ENCODE data around the gene IP6K2. TPM values are rescaled to one million over a fixed set of nuclear protein-coding genes. Genes with fewer than 3 reads are reported as not detected.

The IP6K2 gene
- total RNA-seq, 1 experiment from 2014 or later: 105 TPM

DNA sequence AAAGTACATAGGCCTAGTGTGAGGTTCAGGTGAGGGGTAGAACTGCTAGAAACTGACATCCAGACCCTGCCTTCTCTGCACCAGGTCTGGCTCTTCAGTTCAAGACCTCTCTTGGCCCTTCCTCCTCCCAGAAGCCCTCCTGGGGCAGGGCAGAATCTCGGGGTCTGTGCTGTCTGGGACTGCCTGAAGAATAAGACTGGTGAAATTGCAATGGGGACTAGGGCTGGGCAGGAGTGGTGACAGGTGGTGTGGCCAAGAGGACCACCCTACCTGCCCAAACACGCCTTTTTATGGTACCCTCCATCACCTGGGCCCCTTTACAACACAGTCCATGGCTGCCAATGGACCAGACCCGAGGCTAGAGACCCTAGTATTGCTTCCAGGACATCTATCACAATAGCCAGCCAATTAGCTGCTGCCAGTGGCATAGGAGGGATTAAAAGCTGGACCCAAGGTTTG, 29.8 kb downstream of the IP6K2 start:
- BruUV-seq (replicated peaks): no TSS peak
- H3K36me3 Mint-ChIP-seq (ENCODE audit: insufficient read depth, unreplicated experiment): peaks cover 56% of the 10 kb centered on the region
- DNase-seq: no peak
- TF ChIP-seq, protein P1, sequence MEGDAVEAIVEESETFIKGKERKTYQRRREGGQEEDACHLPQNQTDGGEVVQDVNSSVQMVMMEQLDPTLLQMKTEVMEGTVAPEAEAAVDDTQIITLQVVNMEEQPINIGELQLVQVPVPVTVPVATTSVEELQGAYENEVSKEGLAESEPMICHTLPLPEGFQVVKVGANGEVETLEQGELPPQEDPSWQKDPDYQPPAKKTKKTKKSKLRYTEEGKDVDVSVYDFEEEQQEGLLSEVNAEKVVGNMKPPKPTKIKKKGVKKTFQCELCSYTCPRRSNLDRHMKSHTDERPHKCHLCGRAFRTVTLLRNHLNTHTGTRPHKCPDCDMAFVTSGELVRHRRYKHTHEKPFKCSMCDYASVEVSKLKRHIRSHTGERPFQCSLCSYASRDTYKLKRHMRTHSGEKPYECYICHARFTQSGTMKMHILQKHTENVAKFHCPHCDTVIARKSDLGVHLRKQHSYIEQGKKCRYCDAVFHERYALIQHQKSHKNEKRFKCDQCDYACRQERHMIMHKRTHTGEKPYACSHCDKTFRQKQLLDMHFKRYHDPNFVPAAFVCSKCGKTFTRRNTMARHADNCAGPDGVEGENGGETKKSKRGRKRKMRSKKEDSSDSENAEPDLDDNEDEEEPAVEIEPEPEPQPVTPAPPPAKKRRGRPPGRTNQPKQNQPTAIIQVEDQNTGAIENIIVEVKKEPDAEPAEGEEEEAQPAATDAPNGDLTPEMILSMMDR (IDR thresholded peaks at IDR 0.05; ENCODE audit: unreplicated experiment): no peak
- H3K27me3 Mint-ChIP-seq (ENCODE audit: unreplicated experiment): no peaks in the 10 kb centered on the region
- H3K27ac Mint-ChIP-seq (ENCODE audit: unreplicated experiment): no peak overlapping the region
- H3K9me3 Mint-ChIP-seq (ENCODE audit: low read depth, unreplicated experiment): no peaks in the 10 kb centered on the region
- H3K4me3 Mint-ChIP-seq (ENCODE audit: low read depth, unreplicated experiment): no peak overlapping the region
- H3K4me1 Mint-ChIP-seq (ENCODE audit: low read depth, unreplicated experiment): peaks cover 21% of the 10 kb centered on the region
- intact Hi-C loops (cut with micrococcal nuclease; ENCODE audit: unreplicated experiment): no loop called here
- CTCF ChIA-PET: interaction anchor here (1.7 kb wide), 1 partner anchor 53 kb away, joined by 8 read pairs; no protein-coding TSS in a partner anchor

DNA sequence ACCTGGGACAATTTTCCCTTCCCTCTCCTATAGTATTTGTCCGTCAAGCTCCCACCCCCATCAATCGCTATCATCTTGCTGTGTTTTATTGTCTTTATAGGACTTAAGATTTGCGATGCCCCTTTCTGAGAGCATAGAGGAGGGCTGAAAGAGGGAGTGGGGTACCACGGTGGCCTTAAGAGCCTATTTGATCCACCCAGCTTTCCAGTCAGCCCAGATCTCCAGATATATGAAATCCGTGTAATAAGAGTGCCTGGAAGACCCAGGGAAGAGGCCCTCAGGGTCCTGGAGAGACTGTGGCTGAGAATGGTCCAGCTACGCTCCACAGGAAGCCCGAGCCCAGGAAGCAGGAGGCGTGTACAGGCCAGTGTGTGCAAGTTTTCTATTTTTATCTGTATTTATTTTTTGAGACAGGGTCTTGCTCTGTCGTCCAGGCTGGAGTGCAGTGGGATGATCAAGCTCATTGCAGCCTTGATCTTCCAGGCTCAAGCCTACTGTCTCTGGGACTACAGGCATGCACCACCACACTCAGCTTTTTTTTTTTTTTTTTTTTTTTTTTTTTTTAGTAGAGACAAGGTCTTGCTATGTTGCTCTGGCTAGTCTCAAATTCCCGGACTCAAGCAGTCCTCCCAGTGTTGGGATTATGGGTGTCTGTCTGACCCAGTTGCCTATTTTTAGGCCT, 30.3 kb downstream of the IP6K2 start:
- peak overlapping the region; percentile 82 for H3K4me3 Mint-ChIP-seq (ENCODE audit: low read depth, unreplicated experiment)
- no TSS peak for BruUV-seq (replicated peaks)
- CTCF ChIA-PET: interaction anchor here (0.7 to 1.7 kb wide), 3 partner anchors 23 to 53 kb away, joined by 3 to 8 read pairs (median 4); partner anchors contain the start of gene SLC26A6
- H3K27ac Mint-ChIP-seq (ENCODE audit: unreplicated experiment): peak overlapping the region; percentile 31
- peaks cover 21% of the 10 kb centered on the region for H3K4me1 Mint-ChIP-seq (ENCODE audit: low read depth, unreplicated experiment)
- TF ChIP-seq, protein P1 (IDR thresholded peaks at IDR 0.05; ENCODE audit: unreplicated experiment): no peak
- no peaks in the 10 kb centered on the region for H3K27me3 Mint-ChIP-seq (ENCODE audit: unreplicated experiment)
- intact Hi-C loops (cut with micrococcal nuclease; ENCODE audit: unreplicated experiment): no loop called here
- peaks cover 55% of the 10 kb centered on the region for H3K36me3 Mint-ChIP-seq (ENCODE audit: insufficient read depth, unreplicated experiment)
- H3K9me3 Mint-ChIP-seq (ENCODE audit: low read depth, unreplicated experiment): no peaks in the 10 kb centered on the region
- DNase-seq: no peak

DNA sequence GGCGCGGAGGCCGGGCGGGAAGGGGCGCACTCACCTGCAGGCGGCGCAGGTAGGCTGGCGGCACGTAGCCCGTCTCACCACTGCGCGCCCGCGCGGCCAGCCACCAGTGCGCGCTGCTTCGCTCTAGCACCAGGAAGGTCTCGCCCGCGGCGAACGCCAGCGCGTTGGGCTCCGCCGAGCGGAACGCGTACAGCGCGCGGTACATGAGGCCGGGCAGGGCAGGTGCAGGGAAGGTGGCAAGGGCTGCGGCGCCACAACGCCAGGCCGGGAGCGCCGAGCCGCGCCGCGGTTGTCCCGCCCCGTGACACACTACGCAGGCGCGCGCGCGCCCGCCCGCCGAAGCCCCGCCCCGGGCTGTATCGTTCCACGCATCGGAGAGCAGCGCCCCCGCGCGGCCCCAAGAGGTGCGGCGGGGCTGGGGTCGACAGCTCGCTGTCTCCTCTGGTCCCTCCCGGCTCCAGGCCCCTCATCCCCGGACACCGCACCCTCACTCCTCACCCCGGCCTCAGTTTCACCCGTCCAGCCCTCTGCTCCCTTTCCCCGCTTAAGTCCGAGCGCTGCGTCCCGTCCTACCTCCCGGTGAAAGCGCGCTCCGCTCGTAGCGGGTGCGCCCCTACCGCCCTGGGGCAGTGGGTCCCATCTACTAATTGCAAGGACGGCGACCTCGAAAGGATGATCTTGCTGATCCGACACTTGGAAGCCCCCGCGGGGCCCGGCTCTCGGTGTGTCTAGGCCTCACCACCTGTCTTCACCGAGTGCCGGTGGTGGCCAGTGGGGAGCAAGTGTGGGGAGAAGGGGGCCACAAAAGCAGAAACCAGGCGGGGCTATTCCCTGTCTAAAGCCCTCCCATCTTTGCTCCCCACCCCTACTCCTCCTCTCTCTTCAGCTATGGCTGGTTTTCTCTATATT, 31.2 kb downstream of the IP6K2 start, which contains the start of gene NCKIPSD:
TSS of gene NCKIPSD (minus strand) at position 313 of the 909 bp plus-strand sequence. CDS start at position 205, 108 bp downstream.
- CTCF ChIA-PET: interaction anchor here (0.6 to 1.7 kb wide), 6 partner anchors 22 to 164 kb away, joined by 3 to 8 read pairs (median 4); partner anchors contain the start of genes IP6K2 and SLC26A6
- Mint-ChIP-seq H3K27me3 (ENCODE audit: unreplicated experiment) (no peaks in the 10 kb centered on the region), H3K4me3 (ENCODE audit: low read depth, unreplicated experiment) (peak within 1 kb of the TSS; percentile 82), H3K4me1 (ENCODE audit: low read depth, unreplicated experiment) (peaks cover 25% of the 10 kb centered on the region), H3K9me3 (ENCODE audit: low read depth, unreplicated experiment) (no peaks in the 10 kb centered on the region), H3K27ac (ENCODE audit: unreplicated experiment) (peak within 1 kb of the TSS; percentile 31), H3K36me3 (ENCODE audit: insufficient read depth, unreplicated experiment) (peaks cover 54% of the 10 kb centered on the region)
- TF ChIP-seq, protein P1 (IDR thresholded peaks at IDR 0.05; ENCODE audit: unreplicated experiment): peak; percentile 74
- intact Hi-C loops (cut with micrococcal nuclease; ENCODE audit: unreplicated experiment): no loop called here
- DNase-seq: peak; percentile 89
- BruUV-seq (replicated peaks): no TSS peak

DNA sequence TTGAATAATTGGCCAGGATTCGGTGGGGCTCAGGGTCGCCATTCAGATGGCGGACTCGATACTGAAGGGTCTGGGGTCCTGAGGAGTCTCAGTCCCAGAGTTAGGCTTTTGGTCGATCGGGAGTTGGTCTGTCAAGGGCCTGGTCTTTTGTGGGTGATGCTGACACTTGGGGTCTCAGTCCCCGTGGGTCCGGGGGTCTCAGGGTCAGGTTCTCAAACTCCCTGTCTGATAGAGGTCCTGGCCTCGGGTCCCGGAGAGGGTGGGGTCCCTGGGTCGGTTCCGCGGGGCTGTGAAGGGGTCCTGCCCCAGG, 31.8 kb downstream of the IP6K2 start:
- no TSS peak for BruUV-seq (replicated peaks)
- H3K27ac Mint-ChIP-seq (ENCODE audit: unreplicated experiment): peak overlapping the region; percentile 31
- CTCF ChIA-PET: interaction anchor here (0.6 to 1.7 kb wide), 3 partner anchors 21 to 91 kb away, joined by 3 to 8 read pairs (median 6); no protein-coding TSS in a partner anchor
- DNase-seq: no peak
- H3K27me3 Mint-ChIP-seq (ENCODE audit: unreplicated experiment): no peaks in the 10 kb centered on the region
- H3K9me3 Mint-ChIP-seq (ENCODE audit: low read depth, unreplicated experiment): no peaks in the 10 kb centered on the region
- intact Hi-C loops (cut with micrococcal nuclease; ENCODE audit: unreplicated experiment): no loop called here
- TF ChIP-seq, protein P1 (IDR thresholded peaks at IDR 0.05; ENCODE audit: unreplicated experiment): no peak
- H3K36me3 Mint-ChIP-seq (ENCODE audit: insufficient read depth, unreplicated experiment): peaks cover 55% of the 10 kb centered on the region
- H3K4me3 Mint-ChIP-seq (ENCODE audit: low read depth, unreplicated experiment): peak overlapping the region; percentile 82
- H3K4me1 Mint-ChIP-seq (ENCODE audit: low read depth, unreplicated experiment): peaks cover 29% of the 10 kb centered on the region

Measured in Calu3 (cell line).